Cardiac septum (tissue), 1 donor: ENCODE data around the gene VDAC1. TPM values are rescaled to one million over a fixed set of nuclear protein-coding genes. Genes with fewer than 3 reads are reported as not detected.

ENCODE experiments used
- DNase-seq: peaks from one replicate; pipeline ENCODE4 v3.0.0-alpha.2; 2020; ENCODE audit warnings: low spot score
- intact Hi-C: fragments of 100-400 bp; cut with DNase I; formaldehyde crosslinking; loops from one replicate; pipeline ENCODE4 v1.14.0; 2022
- total RNA-seq: library from RNA; stranded (reverse); fragmentation: NEBNext Ultra II Directional; extraction: Animal tissue kit (Norgen Biotek cat#: 25700); gene quantifications from one replicate; pipeline ENCODE4 v1.2.1, GENCODE V29; 2021
- donor health status: DM: no; HTN: no; CAD: no.

Gene VDAC1
- total RNA-seq, 1 donor from 2014 or later, result 429 TPM

- no peak for DNase-seq
- intact Hi-C loops, result no loop called here
These were observed 21.9 kb upstream of the VDAC1 start for GRCh38 chr5:134026521-134027287.

GRCh38 chr5:134025786-134026185 lies 21.0 kb upstream of the VDAC1 start:
- no peak for DNase-seq
- intact Hi-C loops, result no loop called here

GRCh38 chr5:134024811-134025210 lies 20.0 kb upstream of the VDAC1 start:
- intact Hi-C loops, result no loop called here
- DNase-seq, result no peak

- intact Hi-C loops, result no loop called here
- no peak for DNase-seq
These were observed 17.6 kb upstream of the VDAC1 start for GRCh38 chr5:134022333-134022732.

- intact Hi-C loops, result no loop called here
- no peak for DNase-seq
These were observed 15.4 kb upstream of the VDAC1 start for GRCh38 chr5:134020188-134020587.

- intact Hi-C loops, result no loop called here
- DNase-seq, result no peak
These were observed 14.9 kb upstream of the VDAC1 start for GRCh38 chr5:134019636-134020035.

- intact Hi-C loops, result no loop called here
- DNase-seq, result no peak
These were observed 14.2 kb upstream of the VDAC1 start for GRCh38 chr5:134018986-134019316.

GRCh38 chr5:134018154-134018985 lies 13.6 kb upstream of the VDAC1 start:
- intact Hi-C loops, result no loop called here
- DNase-seq, result no peak

- DNase-seq, result no peak
- intact Hi-C loops, result no loop called here
These were observed 3.5 kb upstream of the VDAC1 start for GRCh38 chr5:134008266-134008749.

- intact Hi-C loops, result no loop called here
- no peak for DNase-seq
These were observed 2.9 kb upstream of the VDAC1 start for GRCh38 chr5:134007581-134008265.

GRCh38 chr5:134006115-134006514 lies 1.3 kb upstream of the VDAC1 start:
- intact Hi-C loops, result no loop called here
- DNase-seq, result no peak

- intact Hi-C loops, result loop anchor here (1.0 kb wide), 1 partner anchor 37 kb away; the partner anchor contains the start of gene C5orf15
- no peak for DNase-seq
These were observed 764 bp upstream of the VDAC1 start for GRCh38 chr5:134005417-134006061.

- intact Hi-C loops, result loop anchor here (5.0 kb wide), 1 partner anchor 52 kb away; no protein-coding TSS in a partner anchor
- DNase-seq, result peak; percentile 79
These were observed 754 bp downstream of the VDAC1 start for GRCh38 chr5:134003817-134004625.

- no peak for DNase-seq
- intact Hi-C loops, result loop anchor here (5.0 kb wide), 1 partner anchor 51 kb away; no protein-coding TSS in a partner anchor
These were observed 1.5 kb downstream of the VDAC1 start for GRCh38 chr5:134003064-134003816.

GRCh38 chr5:134001938-134002731 lies 2.6 kb downstream of the VDAC1 start:
- intact Hi-C loops, result loop anchor here (5.0 kb wide), 1 partner anchor 50 kb away; no protein-coding TSS in a partner anchor
- no peak for DNase-seq

- DNase-seq, result no peak
- intact Hi-C loops, result loop anchor here (5.0 kb wide), 1 partner anchor 49 kb away; no protein-coding TSS in a partner anchor
These were observed 3.9 kb downstream of the VDAC1 start for GRCh38 chr5:134000696-134001453.
